Measurements from ENCODE around the gene IREB2.
"Not testable (repeated sequence)": the region's sequence is repeated elsewhere in the genome, so short reads cannot be mapped to it uniquely, and the experiment has no call there.

The IREB2 gene

DNA sequence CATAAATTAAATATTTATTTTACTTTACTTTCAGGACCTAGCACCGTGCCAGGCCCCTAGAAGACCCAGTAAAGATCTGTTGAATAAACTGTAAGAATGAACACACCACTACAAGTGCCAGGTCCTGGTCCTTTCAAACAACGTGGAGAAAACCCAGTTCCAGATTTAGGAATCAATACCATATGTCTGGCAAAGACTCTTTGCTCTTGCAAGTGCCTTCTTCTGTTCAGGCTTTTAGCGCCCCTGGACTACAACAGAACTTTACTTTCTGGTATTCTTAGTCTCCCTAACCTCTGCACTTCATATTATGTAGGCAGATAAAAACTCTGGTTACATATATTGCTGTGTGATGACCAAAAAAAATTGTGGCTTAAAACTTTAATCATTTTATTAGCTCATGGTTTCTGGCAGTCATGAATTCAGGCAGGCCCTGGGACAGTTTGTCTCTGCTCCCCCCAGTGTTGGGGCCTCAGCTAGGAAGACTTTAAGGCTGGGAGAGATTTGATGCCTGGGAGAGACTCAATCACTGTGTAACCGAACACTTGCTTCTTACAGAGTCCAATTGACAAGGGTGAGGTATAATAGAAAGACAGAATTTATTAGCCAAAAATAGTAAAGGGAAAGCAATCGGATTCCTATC, 99.4 kb downstream of the IREB2 start:
- no peak for DNase-seq

DNA sequence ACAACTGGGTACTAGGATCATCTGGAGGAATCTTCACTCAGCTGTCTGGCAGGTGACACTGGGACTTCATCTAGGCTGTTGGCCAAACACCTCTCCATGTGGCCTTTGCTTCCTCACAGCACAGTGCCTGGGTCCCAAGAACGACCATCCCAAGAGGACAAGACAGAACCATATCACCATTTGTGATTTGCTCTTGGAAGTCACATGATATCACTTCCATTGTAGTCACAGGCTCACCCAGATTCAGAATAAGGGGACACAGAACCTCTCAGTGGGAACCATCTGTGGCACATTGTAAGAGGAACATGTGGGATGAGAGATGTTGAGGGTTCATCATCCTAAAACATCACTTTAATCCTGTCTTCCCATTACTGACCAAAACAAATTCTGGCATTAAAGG, 100.3 kb downstream of the IREB2 start:
- Histone ChIP-seq H3K79me2 (ENCODE audit: control insufficient read depth, insufficient read depth, low read length) (peaks cover 17% of the 10 kb centered on the region), H2BK15ac (replicated peaks; ENCODE audit: low read depth) (no peak overlapping the region), H3K4ac (ENCODE audit: low read depth, low read length) (no peak overlapping the region), H3K23ac (ENCODE audit: low read length) (no peak overlapping the region), H3K4me1 (ENCODE audit: control insufficient read depth, low read depth, low read length) (peaks cover 2% of the 10 kb centered on the region), H2AK5ac (ENCODE audit: low read length) (no peak overlapping the region), H3K56ac (ENCODE audit: low read length) (no peak overlapping the region), H3K79me1 (ENCODE audit: low read length) (peaks cover 15% of the 10 kb centered on the region), H3K4me3 (ENCODE audit: low read length) (no peak overlapping the region), H2BK5ac (ENCODE audit: low read length) (no peak overlapping the region), H3K18ac (ENCODE audit: low read length) (no peak overlapping the region), H4K5ac (ENCODE audit: low read length) (no peak overlapping the region), H3K27me3 (ENCODE audit: insufficient read depth, low read length, poor library complexity) (no peaks in the 10 kb centered on the region), H3K9ac (ENCODE audit: low read length) (no peak overlapping the region), H3K4me2 (ENCODE audit: low read length) (no peak overlapping the region), H4K8ac (ENCODE audit: low read depth, low read length) (no peak overlapping the region), H3K36me3 (ENCODE audit: control insufficient read depth, insufficient read depth, low read length) (no peaks in the 10 kb centered on the region), H2BK120ac (ENCODE audit: low read depth, low read length) (no peak overlapping the region), H3K27ac (ENCODE audit: low read depth, low read length) (no peak overlapping the region)
- DNase-seq, result no peak
- WGBS (ENCODE audit: extremely low coverage, insufficient coverage, low lambda C conversion rate), result no CpG with 5 or more reads among the region's 1 CpG

More for the DNA sequence above, 99.4 kb downstream of the IREB2 start:
- Histone ChIP-seq H3K9ac (ENCODE audit: low read length) (no peak overlapping the region), H4K8ac (ENCODE audit: low read depth, low read length) (no peak overlapping the region), H3K18ac (ENCODE audit: low read length) (no peak overlapping the region), H3K4ac (ENCODE audit: low read depth, low read length) (no peak overlapping the region), H3K56ac (ENCODE audit: low read length) (no peak overlapping the region), H2AK5ac (ENCODE audit: low read length) (no peak overlapping the region), H3K4me3 (ENCODE audit: low read length) (no peak overlapping the region), H3K79me1 (ENCODE audit: low read length) (peaks cover 12% of the 10 kb centered on the region), H2BK15ac (replicated peaks; ENCODE audit: low read depth) (no peak overlapping the region), H3K27ac (ENCODE audit: low read depth, low read length) (no peak overlapping the region), H3K79me2 (ENCODE audit: control insufficient read depth, insufficient read depth, low read length) (peaks cover 15% of the 10 kb centered on the region), H3K36me3 (ENCODE audit: control insufficient read depth, insufficient read depth, low read length) (no peaks in the 10 kb centered on the region), H3K23ac (ENCODE audit: low read length) (no peak overlapping the region), H4K5ac (ENCODE audit: low read length) (no peak overlapping the region), H2BK5ac (ENCODE audit: low read length) (no peak overlapping the region), H3K27me3 (ENCODE audit: insufficient read depth, low read length, poor library complexity) (no peaks in the 10 kb centered on the region), H2BK120ac (ENCODE audit: low read depth, low read length) (no peak overlapping the region), H3K4me1 (ENCODE audit: control insufficient read depth, low read depth, low read length) (peaks cover 2% of the 10 kb centered on the region), H3K4me2 (ENCODE audit: low read length) (no peak overlapping the region)
- no CpG with 5 or more reads among the region's 5 CpGs for WGBS (ENCODE audit: extremely low coverage, insufficient coverage, low lambda C conversion rate)

DNA sequence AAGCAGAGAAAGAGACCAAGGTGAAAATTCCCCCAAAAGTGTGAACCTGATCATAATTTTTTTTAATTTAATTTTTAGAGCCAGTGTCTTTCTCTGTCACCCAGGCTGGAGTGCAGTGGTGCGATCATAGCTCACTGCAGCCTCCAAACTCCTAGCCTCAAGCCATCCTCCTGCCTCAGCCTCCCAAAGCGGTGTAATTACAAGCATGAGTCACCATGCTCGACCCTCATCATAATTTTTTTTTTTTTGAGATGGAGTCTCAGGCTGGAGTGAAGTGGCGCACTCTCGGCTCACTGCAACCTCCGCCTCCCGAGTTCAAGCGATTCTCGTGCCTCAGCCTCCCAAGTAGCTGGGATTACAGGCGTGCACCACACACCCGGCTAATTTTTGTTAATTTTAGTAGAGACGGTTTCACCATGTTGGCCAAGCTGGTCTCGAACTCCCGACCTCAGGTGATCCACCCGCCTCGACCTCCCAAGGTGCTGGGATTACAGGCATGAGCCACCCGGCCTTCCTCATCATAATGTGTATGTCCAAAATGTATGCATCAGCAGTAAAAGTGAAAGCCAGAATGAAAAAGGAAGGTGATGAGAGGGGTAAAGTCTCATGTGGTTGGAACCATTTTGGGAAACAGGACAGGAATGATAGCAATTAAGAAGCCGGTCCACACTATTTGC, 101.6 kb downstream of the IREB2 start:
- H3K4ac ChIP-seq (ENCODE audit: low read depth, low read length); DNase-seq; H3K27me3 ChIP-seq (ENCODE audit: insufficient read depth, low read length, poor library complexity); H4K8ac ChIP-seq (ENCODE audit: low read depth, low read length); H3K4me3 ChIP-seq (ENCODE audit: low read length); H2AK5ac ChIP-seq (ENCODE audit: low read length); H3K36me3 ChIP-seq (ENCODE audit: control insufficient read depth, insufficient read depth, low read length); H2BK15ac ChIP-seq (replicated peaks; ENCODE audit: low read depth); H3K4me1 ChIP-seq (ENCODE audit: control insufficient read depth, low read depth, low read length); H3K27ac ChIP-seq (ENCODE audit: low read depth, low read length); H2BK5ac ChIP-seq (ENCODE audit: low read length); H3K23ac ChIP-seq (ENCODE audit: low read length); H2BK120ac ChIP-seq (ENCODE audit: low read depth, low read length); H4K5ac ChIP-seq (ENCODE audit: low read length): not testable (repeated sequence)
- no CpG with 5 or more reads among the region's 18 CpGs for WGBS (ENCODE audit: extremely low coverage, insufficient coverage, low lambda C conversion rate)
- H3K9ac ChIP-seq (ENCODE audit: low read length), result peak overlapping the region; percentile 71
- H3K79me1 ChIP-seq (ENCODE audit: low read length), result peaks cover 15% of the 10 kb centered on the region
- peak overlapping the region; percentile 24 for H3K18ac ChIP-seq (ENCODE audit: low read length)
- peaks cover 17% of the 10 kb centered on the region for H3K79me2 ChIP-seq (ENCODE audit: control insufficient read depth, insufficient read depth, low read length)
- H3K56ac ChIP-seq (ENCODE audit: low read length), result peak overlapping the region; percentile 93
- H3K4me2 ChIP-seq (ENCODE audit: low read length), result peak overlapping the region; percentile 60

DNA sequence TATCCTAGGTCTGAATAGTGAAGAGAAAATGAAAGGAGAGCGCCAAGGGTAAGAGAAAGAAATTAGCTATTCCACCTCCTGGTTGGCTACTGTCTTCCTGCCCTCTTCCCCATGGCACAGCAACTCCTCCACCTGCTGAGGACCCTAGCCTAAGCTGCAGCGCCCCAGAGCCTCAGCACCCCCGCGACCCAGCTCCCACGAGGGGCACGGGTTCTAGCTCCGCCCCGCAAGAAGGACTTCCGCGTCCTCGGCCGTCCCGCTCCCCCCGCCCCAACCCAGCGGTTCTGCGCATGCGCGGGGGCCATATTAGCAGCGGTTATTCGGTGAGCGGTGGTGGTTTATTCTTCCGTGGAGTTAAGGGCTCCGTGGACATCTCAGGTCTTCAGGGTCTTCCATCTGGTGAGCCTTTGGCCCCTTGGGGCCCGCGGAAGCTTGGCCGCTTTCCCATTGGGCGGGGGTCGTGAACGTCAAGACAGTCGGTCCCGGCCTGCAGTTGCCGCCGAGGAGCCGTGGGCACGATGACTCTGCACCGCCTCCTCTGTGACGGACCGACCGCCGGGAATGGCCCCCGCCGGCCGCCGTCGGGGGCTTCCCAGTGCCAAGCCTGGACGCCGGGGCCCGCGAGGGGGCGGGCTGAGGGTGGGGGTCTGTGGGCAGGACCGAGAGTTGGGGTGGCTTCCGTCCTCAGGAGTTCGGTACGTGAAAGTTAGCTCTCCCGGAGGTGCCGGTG, 102.3 kb downstream of the IREB2 start, which contains the start of gene PSMA4:
PSMA4 (plus strand) TSS at position 304 of the 730 bp plus-strand sequence. CDS start 1,484 bp downstream, outside the sequence.
- no CpG with 5 or more reads among the region's 56 CpGs for WGBS (ENCODE audit: extremely low coverage, insufficient coverage, low lambda C conversion rate)
- peak within 1 kb of the TSS; percentile 96 for H3K4me3 ChIP-seq (ENCODE audit: low read length)
- H3K4ac ChIP-seq (ENCODE audit: low read depth, low read length), result peak within 1 kb of the TSS; percentile 38
- no peak within 1 kb of the TSS for H2BK120ac ChIP-seq (ENCODE audit: low read depth, low read length)
- H3K27me3 ChIP-seq (ENCODE audit: insufficient read depth, low read length, poor library complexity), result no peaks in the 10 kb centered on the region
- peak within 1 kb of the TSS; percentile 37 for H2AK5ac ChIP-seq (ENCODE audit: low read length)
- DNase-seq, result peak; percentile 87
- no peak within 1 kb of the TSS for H4K5ac ChIP-seq (ENCODE audit: low read length)
- peak within 1 kb of the TSS; percentile 91 for H3K27ac ChIP-seq (ENCODE audit: low read depth, low read length)
- peak within 1 kb of the TSS; percentile 57 for H3K18ac ChIP-seq (ENCODE audit: low read length)
- H3K56ac ChIP-seq (ENCODE audit: low read length), result peak within 1 kb of the TSS; percentile 97
- H3K9ac ChIP-seq (ENCODE audit: low read length), result peak within 1 kb of the TSS; percentile 95
- H3K23ac ChIP-seq (ENCODE audit: low read length), result no peak within 1 kb of the TSS
- no peak within 1 kb of the TSS for H2BK15ac ChIP-seq (replicated peaks; ENCODE audit: low read depth)
- peak within 1 kb of the TSS; percentile 86 for H2BK5ac ChIP-seq (ENCODE audit: low read length)
- peaks cover 17% of the 10 kb centered on the region for H3K79me2 ChIP-seq (ENCODE audit: control insufficient read depth, insufficient read depth, low read length)
- no peaks in the 10 kb centered on the region for H3K36me3 ChIP-seq (ENCODE audit: control insufficient read depth, insufficient read depth, low read length)
- peaks cover 15% of the 10 kb centered on the region for H3K79me1 ChIP-seq (ENCODE audit: low read length)
- H4K8ac ChIP-seq (ENCODE audit: low read depth, low read length), result no peak within 1 kb of the TSS
- peaks cover 2% of the 10 kb centered on the region for H3K4me1 ChIP-seq (ENCODE audit: control insufficient read depth, low read depth, low read length)
- peak within 1 kb of the TSS; percentile 97 for H3K4me2 ChIP-seq (ENCODE audit: low read length)

DNA sequence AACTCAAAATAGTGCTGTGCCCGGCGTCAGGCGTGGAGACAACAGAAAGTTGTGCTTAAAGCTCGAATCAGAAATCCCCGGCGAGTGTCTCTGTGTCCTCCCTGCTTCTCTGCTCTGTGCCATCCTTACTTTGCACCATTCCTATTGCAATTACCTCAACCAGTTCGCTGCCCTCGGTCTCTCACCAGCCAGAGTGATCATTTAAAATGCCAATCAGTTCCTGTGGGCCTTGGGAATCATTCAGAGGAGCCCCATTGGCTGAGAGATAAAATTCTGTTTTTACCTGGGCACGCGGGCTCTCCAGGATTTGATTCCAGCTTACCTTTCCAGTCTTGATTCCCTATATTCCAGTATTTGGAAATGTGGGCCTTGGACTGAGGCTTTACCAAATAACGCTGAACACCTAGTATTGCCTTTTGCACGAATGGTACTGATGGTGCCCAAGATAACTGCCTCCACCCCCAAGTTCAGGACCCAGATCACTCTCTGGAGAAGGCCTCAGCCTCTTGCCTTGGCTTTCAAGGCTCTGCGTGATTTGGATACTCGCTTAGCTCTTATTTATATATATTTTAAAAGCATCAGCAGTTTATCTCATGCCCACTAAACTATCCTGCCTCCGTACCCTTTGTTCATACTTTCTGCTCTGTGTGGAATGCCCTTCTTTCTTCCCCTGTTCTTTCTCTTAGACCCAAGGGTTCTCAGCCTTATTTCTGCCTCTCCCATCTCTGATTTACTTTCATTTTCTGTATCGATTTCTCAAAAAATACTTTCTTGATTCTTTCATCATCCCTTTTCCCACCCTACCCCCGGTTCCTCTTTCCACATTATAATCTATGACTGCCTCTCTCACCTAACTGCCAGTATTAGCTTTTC, 103.1 kb downstream of the IREB2 start:
- H3K27ac ChIP-seq (ENCODE audit: low read depth, low read length), result peak overlapping the region; percentile 91
- no peak overlapping the region for H3K23ac ChIP-seq (ENCODE audit: low read length)
- H3K9ac ChIP-seq (ENCODE audit: low read length), result peak overlapping the region; percentile 95
- DNase-seq, result peak; percentile 47
- H3K56ac ChIP-seq (ENCODE audit: low read length), result peak overlapping the region; percentile 97
- H3K4ac ChIP-seq (ENCODE audit: low read depth, low read length), result peak overlapping the region; percentile 38
- no peak overlapping the region for H2BK15ac ChIP-seq (replicated peaks; ENCODE audit: low read depth)
- peak overlapping the region; percentile 37 for H2AK5ac ChIP-seq (ENCODE audit: low read length)
- H3K18ac ChIP-seq (ENCODE audit: low read length), result peak overlapping the region; percentile 57
- peaks cover 15% of the 10 kb centered on the region for H3K79me1 ChIP-seq (ENCODE audit: low read length)
- H3K4me3 ChIP-seq (ENCODE audit: low read length), result peak overlapping the region; percentile 96
- WGBS (ENCODE audit: extremely low coverage, insufficient coverage, low lambda C conversion rate), result no CpG with 5 or more reads among the region's 17 CpGs
- H3K4me2 ChIP-seq (ENCODE audit: low read length), result peak overlapping the region; percentile 97
- H3K36me3 ChIP-seq (ENCODE audit: control insufficient read depth, insufficient read depth, low read length), result no peaks in the 10 kb centered on the region
- H3K27me3 ChIP-seq (ENCODE audit: insufficient read depth, low read length, poor library complexity), result no peaks in the 10 kb centered on the region
- H2BK120ac ChIP-seq (ENCODE audit: low read depth, low read length), result no peak overlapping the region
- H3K4me1 ChIP-seq (ENCODE audit: control insufficient read depth, low read depth, low read length), result peaks cover 2% of the 10 kb centered on the region
- no peak overlapping the region for H4K5ac ChIP-seq (ENCODE audit: low read length)
- H2BK5ac ChIP-seq (ENCODE audit: low read length), result no peak overlapping the region
- peaks cover 17% of the 10 kb centered on the region for H3K79me2 ChIP-seq (ENCODE audit: control insufficient read depth, insufficient read depth, low read length)
- no peak overlapping the region for H4K8ac ChIP-seq (ENCODE audit: low read depth, low read length)

Data from mesendoderm (in vitro differentiated cells).